Heart right ventricle (tissue), 16 donors: Measurements from ENCODE around the gene MAP3K5. TPM values are rescaled to one million over a fixed set of nuclear protein-coding genes. Genes with fewer than 3 reads are reported as not detected.

Experiments used
- ATAC-seq, 8 donors: fragments of 200-7000 bp; cut with Tn5 transposase; one replicate each; pipeline ENCODE4 v1.9.1; 2020; ENCODE audit warnings: mild to moderate bottlenecking in 8 of 8, moderate library complexity in 8 of 8, moderate number of reproducible peaks in 1 of 8
- DNase-seq, 2 donors: peaks; one replicate each; pipeline ENCODE4 v3.0.0-alpha.2; 2020
- H3K27ac ChIP-seq, 10 donors: fragments of 200-600 bp; sonication (generic) in 2 of 10; one replicate each; pipeline versions ENCODE4 v1.5.0 to v1.8.0; 2020 to 2022; ENCODE audit warnings: mild to moderate bottlenecking in 3 of 10
- H3K27me3 ChIP-seq, 7 donors: fragments of 200-600 bp; one replicate each; pipeline ENCODE4 v1.8.0; 2021 to 2022; ENCODE audit warnings: mild to moderate bottlenecking in 2 of 7
- H3K36me3 ChIP-seq, 9 donors: fragments of 200-600 bp; sonication (generic) in 1 of 9; one replicate each; pipeline versions ENCODE4 v1.5.0 to v1.8.0; 2020 to 2022; ENCODE audit warnings: mild to moderate bottlenecking in 2 of 9
- H3K4me1 ChIP-seq, 9 donors: fragments of 200-600 bp; sonication (generic) in 1 of 9; one replicate each; pipeline versions ENCODE4 v1.5.0 to v1.8.0; 2020 to 2022; ENCODE audit warnings: mild to moderate bottlenecking in 4 of 9
- H3K4me3 ChIP-seq, 10 donors: fragments of 200-600 bp; sonication (generic) in 2 of 10; one replicate each; pipeline versions ENCODE4 v1.5.0 to v1.8.0; 2020 to 2022; ENCODE audit warnings: mild to moderate bottlenecking in 7 of 10, moderate library complexity in 2 of 10
- H3K9me3 ChIP-seq, 11 donors: fragments of 200-600 bp in 10 of 11; sonication (generic) in 2 of 11; one replicate each; pipeline versions ENCODE4 v1.5.0 to v1.8.0; 2013 to 2022; ENCODE audit warnings: mild to moderate bottlenecking in 2 of 11, control low read depth in 1 of 11, moderate library complexity in 1 of 11
- CTCF ChIP-seq, 9 donors: fragments of 200-600 bp; sonication (generic) in 2 of 9; IDR thresholded peaks; one replicate each; pipeline versions ENCODE4 v1.5.0 to v1.8.0; 2021 to 2022; ENCODE audit warnings: antibody characterized with exemption in 9 of 9, mild to moderate bottlenecking in 5 of 9, moderate library complexity in 1 of 9
- WGBS, 2 donors: extraction: QIAGEN DNeasy Blood & Tissue Kit; methylation state at CpG; one replicate each; pipeline ENCODE4 v1.1.7; 2013; ENCODE audit warnings: inconsistent platforms in 1 of 2; 5-methylcytosine and 5-hydroxymethylcytosine counted together
- intact Hi-C, 10 donors: fragments of 100-400 bp; cut with DNase I; formaldehyde crosslinking; loops; one replicate each; pipeline versions ENCODE4 v1.11.1 to v1.14.2; 2022
- polyA plus RNA-seq, 2 donors: library from polyadenylated mRNA; stranded (reverse); fragments of 200-250 nt; gene quantifications; one replicate each; pipeline ENCODE4 v1.2.3, GENCODE V29; 2013
- total RNA-seq, 10 donors: library from RNA; stranded (reverse); fragmentation: NEBNext Ultra II Directional in 3 of 10; extraction: Animal tissue kit (Norgen Biotek cat#: 25700) in 3 of 10; gene quantifications; one replicate each; pipeline versions ENCODE4 v1.2.1 to v1.2.4, GENCODE V29; 2021 to 2023
- donor health status: Arrhythmogenic right ventricular cardiomyopathy.
- donor health status: ischemic (EF 13 %, LVEDD 7.1; RV severe dilation, severe dysfunction).
- donor health status: healthy with polysubstance abuse.
- donor health status: DM: no; HTN: yes; CAD: no.
- donor health status: DM: no; HTN: no; CAD: no.
- donor health status: ischemic (EF 25% LVEDD 6.9; RV normal size, moderate dysfunction).
- donor health status: ischemic (EF 25% LVEDD 5.7; RV mildly dilated, moderate dysfunction).
- donor health status: healthy.
- donor health status: DM: yes; HTN: yes; CAD: no.
- donor health status: Ischemic cardiomyopathy.
- donor health status: ischemic (EF 35%, LVEDD 5.7; RV mildly dilated, moderate dysfunction).
- donor health status: nonischemic (EF 11% LVEDD 7.7; RV severe dilation, severe dysfunction).
- donor health status: DM: yes; HTN: yes; CAD: no.
- donor health status: PGD.
- donor health status: ischemic (EF 29% LVEDD 5.4; RV normal size, mild dysfunction).
- donor health status: nonischemic (EF 23%, LVEDD 6.1; RV moderate dilation, normal function).

The MAP3K5 gene
- total and polyA plus RNA-seq, 12 donors, result 5.1 to 35.7 (median 27.8) TPM

DNA sequence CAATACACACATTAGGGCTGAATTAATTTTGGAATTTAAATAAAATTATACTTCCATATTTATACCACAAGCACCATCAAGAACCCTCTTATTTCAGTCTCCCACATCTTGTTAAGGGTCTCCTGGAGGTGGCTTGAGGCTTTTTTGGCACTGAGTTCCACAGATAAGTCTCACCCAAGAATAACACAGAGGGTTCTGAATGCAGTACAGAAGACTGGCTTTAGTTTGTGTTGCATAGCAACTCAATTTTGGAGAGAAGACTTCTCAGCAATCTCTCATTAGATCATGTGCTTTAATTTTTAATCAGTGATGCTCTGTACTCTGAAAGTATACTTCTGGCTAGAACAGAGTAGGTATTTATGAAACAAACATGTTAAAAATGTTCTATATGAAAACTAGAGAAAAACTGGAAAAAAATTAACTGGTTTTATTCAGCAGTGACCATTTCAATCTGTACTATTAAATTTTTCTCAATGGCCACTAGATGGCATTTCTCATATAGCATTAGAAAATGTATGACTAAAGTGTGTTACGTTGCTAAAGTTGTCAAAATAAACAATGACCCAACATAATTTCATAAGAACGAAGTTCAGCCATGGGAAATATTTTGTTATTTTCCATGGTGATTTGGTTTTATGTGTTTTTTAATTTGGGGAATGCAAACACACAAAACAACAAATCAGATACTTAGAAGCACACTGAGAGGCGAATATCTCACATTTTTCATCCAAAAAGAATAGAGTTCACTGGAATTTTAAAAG lies 209.4 kb downstream of the MAP3K5 start:
- no peaks in the 10 kb centered on the region for H3K27me3 ChIP-seq
- 32% methylated on average over 3 of the region's 3 CpGs for WGBS, 2 donors
- peaks cover 0 to 35% (median 15%) of the 10 kb centered on the region in 9 donors for H3K4me1 ChIP-seq
- ATAC-seq (peak in 6 of 8 donors; percentile 30 to 67 (median 52)), DNase-seq (no peak)
- peaks cover 0 to 67% (median 14%) of the 10 kb centered on the region in 9 donors for H3K36me3 ChIP-seq
- H3K4me3 ChIP-seq, result no peak overlapping the region
- peak; percentile 20 to 70 (median 56) for TF ChIP-seq CTCF (IDR thresholded peaks at IDR 0.05)
- H3K27ac ChIP-seq, result peak overlapping the region in 6 of 10 donors; percentile 9 to 51 (median 14)
- intact Hi-C loops, result loop anchor here in 2 of 10 donors (2.0 to 5.0 kb wide), 2 partner anchors 209 to 210 kb away; partner anchors contain the start of gene MAP3K5 (in 2 of the 2)
- no peaks in the 10 kb centered on the region for H3K9me3 ChIP-seq

GRCh38 chr6:136579800-136580199 lies 212.5 kb downstream of the MAP3K5 start:
- no peak overlapping the region for H3K27ac ChIP-seq
- WGBS, 2 donors, result 85% methylated on average over 2 of the region's 2 CpGs
- no peak overlapping the region for H3K4me3 ChIP-seq
- ATAC-seq, result no peak
- intact Hi-C loops, result loop anchor here in 1 of 10 donors (5.0 kb wide), 1 partner anchor 213 kb away; the partner anchor contains the start of gene MAP3K5
- H3K9me3 ChIP-seq, result no peaks in the 10 kb centered on the region
- peaks cover 0 to 90% (median 14%) of the 10 kb centered on the region in 9 donors for H3K36me3 ChIP-seq
- peaks cover 0 to 13% (median 6%) of the 10 kb centered on the region in 9 donors for H3K4me1 ChIP-seq
- H3K27me3 ChIP-seq, result no peaks in the 10 kb centered on the region
- no peak for DNase-seq
- no peak for TF ChIP-seq CTCF (IDR thresholded peaks at IDR 0.05)

DNA sequence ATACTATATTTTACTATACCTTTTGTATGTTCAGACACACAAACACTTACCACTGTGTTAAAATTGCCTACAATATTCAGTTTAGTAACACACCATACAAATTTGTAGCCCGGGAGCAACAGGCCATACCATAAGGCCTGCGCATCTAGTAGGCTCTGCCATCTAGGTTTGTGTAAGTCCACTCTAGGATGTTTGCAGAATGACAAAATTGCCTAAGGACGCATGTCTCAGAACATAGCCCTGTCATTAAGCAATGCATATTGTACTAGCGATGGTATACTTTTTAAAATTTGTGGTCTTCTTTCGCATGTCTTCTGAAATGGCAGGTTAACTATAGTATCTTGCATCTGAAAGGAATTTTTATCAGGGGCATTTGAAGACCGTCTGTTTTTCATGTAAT lies 215.5 kb downstream of the MAP3K5 start:
- H3K4me1 ChIP-seq, result no peaks in the 10 kb centered on the region
- no peak for DNase-seq
- no peaks in the 10 kb centered on the region for H3K27me3 ChIP-seq
- H3K36me3 ChIP-seq, result peaks cover 0 to 96% (median 19%) of the 10 kb centered on the region in 9 donors
- peaks cover 0 to under 1% (median 0%) of the 10 kb centered on the region in 11 donors for H3K9me3 ChIP-seq
- no peak for ATAC-seq
- 87 to 88% methylated on average over 6 of the region's 6 CpGs for WGBS, 2 donors
- no peak for TF ChIP-seq CTCF (IDR thresholded peaks at IDR 0.05)
- H3K27ac ChIP-seq, result no peak overlapping the region
- intact Hi-C loops, result no loop called here
- H3K4me3 ChIP-seq, result no peak overlapping the region

DNA sequence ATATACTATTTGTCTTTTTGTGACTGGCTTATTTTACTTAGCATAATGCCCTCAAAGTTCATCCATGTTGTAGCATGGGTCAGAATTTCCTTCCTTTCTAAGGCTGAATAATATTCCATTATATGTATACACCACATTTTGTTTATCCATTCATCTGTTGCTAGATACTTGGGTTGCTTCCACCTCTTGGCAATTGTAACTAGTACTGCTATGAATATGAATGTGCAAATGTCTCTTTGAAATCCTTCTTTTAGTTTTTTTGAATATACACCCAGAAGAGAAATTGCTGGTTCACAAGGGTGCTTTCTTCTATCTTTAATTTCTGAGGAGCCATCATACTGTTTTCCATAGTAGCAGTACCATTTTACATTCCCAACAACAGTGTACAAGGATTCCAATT lies 220.8 kb downstream of the MAP3K5 start:
- TF ChIP-seq CTCF (IDR thresholded peaks at IDR 0.05), result no peak
- no peaks in the 10 kb centered on the region for H3K4me1 ChIP-seq
- intact Hi-C loops, result no loop called here
- H3K27ac ChIP-seq, result no peak overlapping the region
- no peak for ATAC-seq
- H3K27me3 ChIP-seq, result no peaks in the 10 kb centered on the region
- H3K9me3 ChIP-seq, result peaks cover 0 to 14% (median 3%) of the 10 kb centered on the region in 11 donors
- H3K4me3 ChIP-seq, result no peak overlapping the region
- no peak for DNase-seq
- peaks cover 0 to 72% (median 6%) of the 10 kb centered on the region in 9 donors for H3K36me3 ChIP-seq
